Left renal pelvis (tissue), 4 donors: ENCODE data around the gene ARMC9. TPM values are rescaled to one million over a fixed set of nuclear protein-coding genes. Genes with fewer than 3 reads are reported as not detected.
"Not testable (repeated sequence)": the region's sequence is repeated elsewhere in the genome, so short reads cannot be mapped to it uniquely, and the experiment has no call there.

ENCODE experiments used
- DNase-seq, 4 donors: peaks; one replicate each; pipeline ENCODE4 v3.0.0-alpha.2; 2013; ENCODE audit warnings: low read depth in 4 of 4, low spot score in 3 of 4
- polyA plus RNA-seq, 4 donors: library from polyadenylated mRNA; unstranded; fragments of 120-200 nt; gene quantifications; one replicate each; pipeline ENCODE4 v1.2.1, GENCODE V29; 2013; ENCODE audit not compliant: insufficient read length in 4 of 4

ARMC9 gene
- polyA plus RNA-seq, 4 donors, result 24.6 to 30.1 (median 27.1) TPM

- no peak for DNase-seq
Measured at GRCh38 chr2:231334179-231334930, 135.9 kb downstream of the ARMC9 start.

DNA sequence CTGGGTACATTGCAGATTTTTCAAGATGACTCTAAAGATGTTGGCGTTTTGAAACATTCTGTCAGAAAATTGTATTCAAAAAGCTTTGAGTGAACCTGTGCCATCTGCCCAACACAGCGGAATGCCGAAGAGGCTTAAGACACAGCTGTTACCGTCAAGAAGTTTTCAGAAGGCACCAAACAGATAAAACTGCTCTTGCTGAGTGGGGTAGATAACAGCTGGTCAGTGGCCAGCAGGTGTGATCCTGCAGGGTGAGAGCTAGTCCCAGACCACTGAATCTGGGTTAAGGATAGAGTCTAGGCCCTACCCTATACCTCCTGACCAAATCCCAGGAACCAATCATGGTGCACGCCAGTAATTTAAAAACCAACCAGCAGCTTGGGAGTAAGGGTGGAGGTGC is 136.6 kb downstream of the ARMC9 start:
- DNase-seq, result no peak

DNA sequence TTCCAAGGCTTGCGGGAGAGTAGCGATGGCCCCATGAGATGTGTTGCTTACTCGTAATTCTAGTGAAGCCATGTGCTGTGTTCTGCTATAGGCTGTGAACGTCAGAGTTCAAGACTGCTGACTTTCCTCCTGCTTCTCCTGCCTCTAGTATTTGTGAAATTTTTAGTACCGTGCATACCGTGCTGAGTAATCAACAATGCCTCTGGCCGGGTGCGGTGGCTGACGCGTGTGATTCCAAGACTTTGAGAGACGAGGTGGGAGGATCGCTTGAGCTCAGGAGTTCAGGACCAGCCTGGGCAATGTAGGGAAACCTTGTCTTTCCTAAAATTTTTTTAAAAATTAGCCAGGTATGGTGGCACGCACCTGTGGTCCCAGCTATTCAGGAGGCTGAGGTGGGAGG is 137.2 kb downstream of the ARMC9 start:
- no peak for DNase-seq

GRCh38 chr2:231336236-231336635 is 137.8 kb downstream of the ARMC9 start:
- DNase-seq, result no peak

DNA sequence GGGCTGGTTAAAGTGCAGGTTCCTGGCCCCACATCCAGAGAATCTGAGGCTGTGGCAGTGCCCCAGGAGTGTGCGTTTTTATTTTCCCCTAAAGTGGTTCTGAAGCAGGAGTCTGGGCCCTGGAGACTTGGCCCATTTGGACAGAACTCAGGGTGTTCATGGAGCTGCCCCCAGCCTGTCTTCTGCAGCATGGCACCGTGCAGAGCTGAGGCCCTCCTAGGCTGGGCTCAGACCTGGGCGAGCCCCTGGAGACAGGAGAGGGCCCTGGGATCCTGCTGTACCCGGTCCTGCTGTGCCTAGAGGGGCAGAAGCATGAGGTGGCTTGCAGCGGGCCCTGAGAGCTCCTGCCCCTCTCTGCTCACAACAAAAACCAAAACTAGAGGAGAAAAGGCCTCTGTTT is 138.3 kb downstream of the ARMC9 start:
- DNase-seq, result no peak

- DNase-seq, result no peak
Measured at GRCh38 chr2:231337807-231338759, 139.7 kb downstream of the ARMC9 start.

GRCh38 chr2:231339316-231339715 is 140.9 kb downstream of the ARMC9 start:
- DNase-seq, result no peak

GRCh38 chr2:231341100-231341499 is 142.7 kb downstream of the ARMC9 start:
- DNase-seq, result no peak

GRCh38 chr2:231342061-231342711 is 143.8 kb downstream of the ARMC9 start:
- DNase-seq, result no peak

GRCh38 chr2:231343006-231343710 is 144.7 kb downstream of the ARMC9 start:
- DNase-seq, result no peak

DNA sequence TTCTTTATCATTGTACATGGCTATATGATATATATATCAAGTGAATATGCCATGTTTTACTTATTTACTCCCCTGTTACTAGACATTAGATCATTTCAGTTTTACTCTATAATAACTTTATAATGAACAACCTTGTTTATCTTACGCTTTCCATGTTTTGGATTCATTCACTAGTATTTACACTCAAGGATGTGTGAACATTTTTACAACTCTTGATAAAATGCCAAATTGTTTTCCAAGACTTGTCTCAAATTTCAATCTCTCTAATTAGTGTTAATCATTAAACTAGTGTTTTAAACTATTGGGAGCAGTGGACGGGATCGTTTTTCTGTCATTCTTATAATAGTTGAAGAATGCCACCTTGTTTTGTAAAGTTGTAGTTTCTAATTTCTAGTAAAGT is 145.6 kb downstream of the ARMC9 start:
- DNase-seq, result no peak

DNA sequence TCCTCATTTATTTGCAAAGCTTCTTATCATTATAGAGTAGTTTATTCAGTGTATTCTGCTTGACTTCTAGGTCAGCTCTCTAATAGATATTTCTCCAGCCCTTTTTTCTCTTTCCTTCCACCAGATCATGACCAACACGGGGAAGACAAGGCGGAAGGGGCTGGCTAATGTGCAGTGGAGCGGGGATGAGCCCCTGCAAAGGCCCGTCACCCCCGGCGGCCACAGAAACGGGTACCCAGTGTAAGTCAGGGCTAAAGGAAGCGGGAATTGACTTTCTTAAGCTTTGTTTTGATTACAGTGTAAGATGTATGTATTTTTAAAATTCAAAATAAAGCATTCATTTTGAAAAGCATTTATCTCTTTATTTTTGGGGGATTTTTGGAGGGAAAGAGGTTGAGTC is 146.4 kb downstream of the ARMC9 start:
- DNase-seq, result no peak

DNA sequence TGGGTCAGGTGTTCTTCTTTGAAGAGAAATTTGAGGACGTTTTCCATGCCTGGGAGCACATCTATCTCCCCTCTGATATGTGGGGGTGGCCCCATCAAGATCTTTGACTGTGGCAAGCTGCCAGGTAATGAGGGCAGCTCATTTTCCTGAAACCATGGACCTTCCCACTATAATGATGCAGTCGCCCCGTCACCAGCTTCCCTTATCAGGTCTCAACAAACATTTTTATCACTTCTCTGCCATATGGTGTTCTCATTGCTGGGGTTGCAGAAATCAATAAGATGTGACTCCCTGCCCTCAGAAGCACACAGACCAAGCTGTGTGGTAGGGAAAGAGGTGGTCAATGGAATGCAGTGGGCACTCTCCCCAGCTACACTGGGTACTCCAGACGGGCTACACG is 148.7 kb downstream of the ARMC9 start:
- DNase-seq, result no peak

GRCh38 chr2:231347638-231348037 is 149.2 kb downstream of the ARMC9 start:
- DNase-seq, result no peak

DNA sequence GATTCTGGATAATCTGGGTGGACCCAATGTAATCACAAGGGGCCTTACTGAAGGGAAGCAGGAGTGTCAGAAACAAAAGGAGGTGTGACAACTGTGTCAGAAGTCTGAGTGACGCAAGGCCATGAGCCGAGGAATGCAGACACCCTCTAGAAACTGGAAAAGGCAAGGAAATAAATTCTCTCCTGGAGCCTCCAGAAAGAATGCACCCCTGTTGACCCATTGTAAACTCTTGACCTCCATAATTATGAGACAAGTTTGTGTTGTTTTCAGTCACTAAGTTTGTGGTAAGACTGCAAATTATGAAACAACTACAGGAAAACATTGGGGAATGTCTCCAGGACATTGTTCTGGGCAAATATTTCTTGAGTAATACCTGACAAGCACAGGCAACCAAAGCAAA is 149.7 kb downstream of the ARMC9 start:
- no peak for DNase-seq

GRCh38 chr2:231348704-231349373 is 150.4 kb downstream of the ARMC9 start:
- no peak for DNase-seq

DNA sequence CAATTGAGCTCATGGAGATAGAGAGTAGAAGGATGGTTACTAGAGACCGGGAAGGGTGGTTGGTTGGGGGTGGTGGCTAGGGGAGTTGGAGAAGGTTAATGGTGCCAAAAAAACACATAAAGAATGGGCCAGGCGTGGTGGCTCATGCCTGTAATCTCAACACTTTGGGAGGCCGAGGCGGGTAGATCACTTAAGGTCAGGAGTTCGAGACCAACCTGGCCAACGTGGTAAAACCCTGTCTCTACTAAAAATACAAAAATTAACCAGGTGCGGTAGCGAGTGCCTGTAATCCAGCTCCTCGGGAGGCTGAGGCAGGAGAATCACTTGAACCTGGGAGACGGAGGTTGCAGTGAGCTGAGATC is 150.9 kb downstream of the ARMC9 start:
- not testable (repeated sequence) for DNase-seq

GRCh38 chr2:231351648-231352047 is 153.2 kb downstream of the ARMC9 start:
- DNase-seq, result no peak

DNA sequence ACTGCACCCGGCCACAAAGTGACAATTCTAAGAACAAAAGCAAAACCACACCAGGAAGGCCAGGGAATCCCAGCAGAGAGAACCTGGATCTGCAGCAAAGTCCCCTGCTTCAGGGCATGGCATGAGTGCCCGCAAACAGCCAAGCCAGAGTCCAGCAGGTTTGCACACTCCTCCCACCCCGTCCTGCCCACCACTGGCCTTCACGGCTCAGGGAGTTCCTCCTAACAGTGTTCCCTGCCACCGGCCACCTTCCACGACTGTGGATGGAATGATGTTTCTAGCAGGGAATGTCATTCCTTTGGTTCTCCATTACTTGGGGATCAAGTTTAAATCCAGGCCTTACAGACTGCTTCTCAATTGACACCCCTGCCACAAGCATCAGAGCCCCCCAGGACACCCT is 155.0 kb downstream of the ARMC9 start:
- no peak for DNase-seq
